HG02981 (cell line): ENCODE measurements around the gene CTDSP1.

Experiments used
- ATAC-seq: cut with Tn5 transposase; IDR thresholded peaks from one replicate; pipeline ENCODE4 v1.9.1; 2021; ENCODE audit warnings: mild to moderate bottlenecking, moderate library complexity; ENCODE audit not compliant: unreplicated experiment

Gene CTDSP1

DNA sequence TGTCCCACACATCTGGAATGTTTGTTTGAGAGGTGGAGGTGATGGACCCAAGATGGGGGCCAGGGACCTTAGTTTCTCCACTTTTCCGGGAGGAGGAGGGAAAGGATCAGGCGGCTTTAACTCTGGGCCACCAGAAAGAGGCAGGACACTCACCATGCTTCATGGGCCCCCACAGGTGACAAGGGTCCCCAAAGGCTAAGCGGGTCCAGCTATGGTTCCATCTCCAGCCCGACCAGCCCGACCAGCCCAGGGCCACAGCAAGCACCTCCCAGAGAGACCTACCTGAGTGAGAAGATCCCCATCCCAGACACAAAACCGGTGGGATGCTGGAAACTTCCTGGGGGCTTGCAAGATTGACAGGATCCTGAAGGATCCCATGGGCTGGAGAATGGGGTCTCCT lies 16.9 kb upstream of the CTDSP1 start:
- ATAC-seq: no peak

DNA sequence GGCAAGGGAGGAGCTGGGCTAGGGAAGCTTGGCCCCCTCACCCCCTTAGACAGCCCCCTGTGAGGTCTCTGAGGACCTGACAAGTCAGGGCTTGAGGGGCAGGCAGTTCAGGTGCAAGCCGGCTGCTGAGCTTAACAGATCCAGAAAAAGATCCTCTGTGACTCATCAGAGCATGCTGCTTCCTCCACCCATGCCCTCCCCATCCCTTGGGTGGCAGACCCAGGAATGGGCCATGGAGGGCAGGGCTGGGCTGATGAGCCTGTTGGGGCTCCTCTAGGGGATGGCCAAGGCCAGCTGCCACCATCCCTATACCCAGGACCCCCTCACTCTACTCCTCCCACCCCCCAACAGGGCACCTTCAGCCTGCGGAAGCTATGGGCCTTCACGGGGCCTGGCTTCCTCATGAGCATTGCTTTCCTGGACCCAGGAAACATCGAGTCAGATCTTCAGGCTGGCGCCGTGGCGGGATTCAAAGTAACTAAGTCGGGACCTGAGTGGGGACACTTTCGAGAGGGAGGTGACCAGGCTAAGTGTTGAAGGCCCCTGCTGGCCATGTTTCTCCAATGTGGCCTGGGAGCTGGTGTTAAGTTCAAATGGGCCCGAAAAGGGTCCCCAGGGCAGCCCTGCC lies 15.7 kb upstream of the CTDSP1 start:
- no peak for ATAC-seq

- ATAC-seq: no peak
These were observed 14.7 kb upstream of the CTDSP1 start for GRCh38 chr2:218384975-218385374.

GRCh38 chr2:218386505-218387368 lies 12.9 kb upstream of the CTDSP1 start:
- no peak for ATAC-seq

- ATAC-seq: no peak
These were observed 12.1 kb upstream of the CTDSP1 start for GRCh38 chr2:218387369-218388194.

GRCh38 chr2:218389333-218390150 lies 10.1 kb upstream of the CTDSP1 start:
- ATAC-seq: no peak

DNA sequence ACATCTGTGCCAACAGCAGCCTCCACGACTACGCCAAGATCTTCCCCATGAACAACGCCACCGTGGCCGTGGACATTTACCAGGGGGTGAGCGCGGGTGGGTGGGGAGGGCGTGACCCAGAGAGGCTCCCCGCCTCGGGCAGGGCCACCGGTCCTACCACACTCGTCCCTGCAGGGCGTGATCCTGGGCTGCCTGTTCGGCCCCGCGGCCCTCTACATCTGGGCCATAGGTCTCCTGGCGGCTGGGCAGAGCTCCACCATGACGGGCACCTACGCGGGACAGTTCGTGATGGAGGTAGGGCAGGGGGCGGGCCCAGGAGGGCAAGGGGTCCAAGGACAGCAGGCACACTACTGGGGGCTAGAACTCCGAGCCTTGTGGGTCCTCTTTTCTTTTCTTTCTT lies 8.5 kb upstream of the CTDSP1 start:
- ATAC-seq: no peak

GRCh38 chr2:218392459-218392858 lies 7.2 kb upstream of the CTDSP1 start:
- ATAC-seq: no peak

DNA sequence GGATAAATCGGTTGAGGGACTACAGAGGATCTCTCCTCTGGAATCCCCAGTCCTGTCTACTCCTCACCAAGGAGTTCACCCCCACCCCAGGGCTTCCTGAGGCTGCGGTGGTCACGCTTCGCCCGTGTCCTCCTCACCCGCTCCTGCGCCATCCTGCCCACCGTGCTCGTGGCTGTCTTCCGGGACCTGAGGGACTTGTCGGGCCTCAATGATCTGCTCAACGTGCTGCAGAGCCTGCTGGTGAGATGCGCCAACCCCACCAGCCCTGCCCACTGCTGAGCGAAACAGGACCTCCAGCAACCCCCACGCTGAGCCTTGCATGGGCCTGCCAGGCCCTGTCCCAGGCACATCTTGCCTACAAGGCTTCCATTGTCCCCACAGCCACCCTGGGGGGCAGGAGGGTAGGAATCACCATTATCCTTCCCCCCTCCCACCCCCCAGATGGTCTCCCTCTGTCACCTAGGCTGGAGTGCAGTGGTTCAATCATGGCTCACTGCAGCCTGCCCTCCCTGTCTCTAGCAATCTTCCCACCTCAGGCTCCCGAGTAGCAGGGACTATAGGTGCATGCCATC lies 6.7 kb upstream of the CTDSP1 start:
- ATAC-seq: no peak

DNA sequence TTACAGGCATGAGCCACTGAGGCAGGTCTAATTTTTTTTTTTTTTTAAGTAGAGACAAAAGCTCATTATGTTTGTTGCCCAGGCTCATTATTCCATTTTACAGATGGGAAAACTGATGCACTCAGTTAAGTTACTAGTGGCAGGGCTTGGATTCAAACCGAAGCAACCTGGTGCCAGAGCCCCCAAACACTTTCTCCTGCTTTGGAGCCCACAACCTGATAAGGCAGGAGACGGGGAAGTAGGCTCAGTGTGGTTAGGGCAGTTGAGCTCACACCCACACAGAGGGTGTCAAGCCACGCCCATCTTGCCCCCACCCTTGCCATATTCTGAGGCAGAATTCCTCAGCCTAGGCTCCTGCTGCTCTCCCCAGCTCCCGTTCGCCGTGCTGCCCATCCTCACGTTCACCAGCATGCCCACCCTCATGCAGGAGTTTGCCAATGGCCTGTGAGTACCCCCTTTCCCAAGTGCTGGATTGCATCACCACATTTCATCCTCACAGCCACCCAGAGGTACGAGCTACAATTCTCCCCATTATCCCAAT lies 5.8 kb upstream of the CTDSP1 start:
- ATAC-seq: no peak

DNA sequence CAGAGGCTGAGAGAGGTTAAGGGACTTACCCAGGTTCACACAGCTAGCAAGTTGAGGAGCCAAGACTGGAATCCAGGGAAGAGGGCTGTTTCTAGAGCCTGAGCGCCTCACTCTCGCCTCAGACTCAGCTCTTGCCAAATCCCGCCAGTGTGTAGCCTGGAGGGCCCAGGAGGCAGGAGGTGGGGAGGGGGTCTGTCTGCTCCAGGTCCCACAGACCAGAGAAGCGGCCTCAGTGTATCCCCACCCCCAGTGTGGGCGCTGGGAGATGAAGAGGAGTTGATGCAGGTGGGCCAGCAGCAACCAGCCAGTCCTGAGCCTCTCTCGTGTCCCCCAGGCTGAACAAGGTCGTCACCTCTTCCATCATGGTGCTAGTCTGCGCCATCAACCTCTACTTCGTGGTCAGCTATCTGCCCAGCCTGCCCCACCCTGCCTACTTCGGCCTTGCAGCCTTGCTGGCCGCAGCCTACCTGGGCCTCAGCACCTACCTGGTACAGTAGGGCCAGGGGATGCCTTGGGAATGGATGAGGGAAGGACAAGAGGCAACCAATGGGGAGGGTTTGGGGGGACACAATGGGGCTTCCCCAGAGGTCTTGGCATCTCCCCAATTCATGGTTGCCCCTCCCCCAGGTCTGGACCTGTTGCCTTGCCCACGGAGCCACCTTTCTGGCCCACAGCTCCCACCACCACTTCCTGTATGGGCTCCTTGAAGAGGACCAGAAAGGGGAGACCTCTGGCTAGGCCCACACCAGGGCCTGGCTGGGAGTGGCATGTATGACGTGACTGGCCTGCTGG lies 5.2 kb upstream of the CTDSP1 start:
- ATAC-seq: no peak

- no peak for ATAC-seq
These were observed 4.6 kb upstream of the CTDSP1 start for GRCh38 chr2:218395090-218395444.

DNA sequence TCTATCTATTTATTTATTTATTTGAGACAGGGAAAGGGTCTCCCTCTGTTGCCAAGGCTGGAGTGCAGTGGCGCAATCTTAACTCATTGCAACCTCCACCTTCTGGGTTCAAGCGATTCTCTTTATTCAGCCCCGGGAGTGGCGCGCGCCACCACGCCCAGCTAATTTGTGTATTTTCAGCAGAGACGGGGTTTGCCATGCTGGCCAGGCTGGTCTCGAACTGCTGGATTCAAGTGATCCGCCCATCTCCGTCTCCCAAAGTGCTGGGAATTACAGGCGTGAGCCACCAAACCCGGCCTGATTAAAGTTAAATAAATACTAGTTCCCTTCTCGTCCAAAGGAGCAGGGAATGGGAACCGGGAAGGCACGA lies 4.2 kb upstream of the CTDSP1 start:
- ATAC-seq: no peak

GRCh38 chr2:218395826-218396687 lies 3.6 kb upstream of the CTDSP1 start:
- peak; percentile 49 for ATAC-seq

DNA sequence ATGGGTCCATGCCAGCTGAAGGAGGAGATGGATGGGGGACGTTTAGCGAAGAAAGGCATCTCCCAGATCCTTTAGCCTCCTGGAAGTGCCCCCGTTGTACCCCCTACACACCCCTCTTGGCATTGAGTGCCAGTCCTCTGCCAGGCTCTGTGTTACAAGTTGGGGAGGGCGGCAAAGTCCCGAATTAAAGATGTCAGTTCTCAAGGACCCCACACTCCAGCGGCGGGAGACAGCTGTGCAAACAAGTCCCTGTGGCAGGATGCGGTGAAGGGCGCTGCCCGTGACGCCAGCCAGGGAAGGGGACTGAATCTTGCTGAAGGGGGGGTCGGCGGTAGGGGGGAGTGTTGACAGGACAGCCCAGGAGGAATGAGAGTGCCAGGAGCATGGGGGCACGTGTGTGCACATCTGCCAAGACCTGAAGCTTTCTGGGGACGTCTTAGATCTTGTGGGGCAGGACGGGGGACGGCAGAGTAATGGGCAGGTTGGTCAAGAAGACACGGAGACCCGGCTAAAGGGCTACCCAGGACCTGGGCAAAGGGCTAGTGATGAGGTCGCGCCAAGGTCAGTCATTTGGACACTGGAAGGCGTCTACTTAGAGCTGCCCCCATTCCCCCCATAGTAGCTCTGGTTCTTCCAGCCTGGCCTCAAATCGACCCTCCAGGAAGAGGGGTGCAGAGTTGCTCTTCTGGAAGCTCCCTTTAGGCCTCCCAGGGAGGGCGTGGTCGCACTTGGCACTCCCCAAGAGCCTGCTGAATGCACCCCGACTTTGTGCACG lies 2.8 kb upstream of the CTDSP1 start:
- ATAC-seq: no peak

DNA sequence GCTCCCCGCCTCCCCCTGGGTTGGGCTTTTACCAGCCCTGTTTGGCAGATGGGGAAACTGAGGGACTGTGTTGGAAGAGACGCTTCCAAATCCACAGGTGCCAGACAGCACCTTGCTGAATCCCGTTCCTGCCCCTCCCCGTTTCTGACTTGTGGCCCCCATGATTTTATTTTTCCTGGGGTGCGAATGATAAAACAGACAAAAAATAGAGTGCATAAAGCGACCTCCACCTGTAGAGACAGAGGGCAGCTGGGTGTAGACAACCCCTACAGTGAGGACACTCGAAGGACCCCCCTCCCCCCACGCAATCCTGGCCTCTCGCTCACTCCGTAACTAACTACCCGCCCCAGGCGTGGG lies 2.2 kb upstream of the CTDSP1 start:
- no peak for ATAC-seq

DNA sequence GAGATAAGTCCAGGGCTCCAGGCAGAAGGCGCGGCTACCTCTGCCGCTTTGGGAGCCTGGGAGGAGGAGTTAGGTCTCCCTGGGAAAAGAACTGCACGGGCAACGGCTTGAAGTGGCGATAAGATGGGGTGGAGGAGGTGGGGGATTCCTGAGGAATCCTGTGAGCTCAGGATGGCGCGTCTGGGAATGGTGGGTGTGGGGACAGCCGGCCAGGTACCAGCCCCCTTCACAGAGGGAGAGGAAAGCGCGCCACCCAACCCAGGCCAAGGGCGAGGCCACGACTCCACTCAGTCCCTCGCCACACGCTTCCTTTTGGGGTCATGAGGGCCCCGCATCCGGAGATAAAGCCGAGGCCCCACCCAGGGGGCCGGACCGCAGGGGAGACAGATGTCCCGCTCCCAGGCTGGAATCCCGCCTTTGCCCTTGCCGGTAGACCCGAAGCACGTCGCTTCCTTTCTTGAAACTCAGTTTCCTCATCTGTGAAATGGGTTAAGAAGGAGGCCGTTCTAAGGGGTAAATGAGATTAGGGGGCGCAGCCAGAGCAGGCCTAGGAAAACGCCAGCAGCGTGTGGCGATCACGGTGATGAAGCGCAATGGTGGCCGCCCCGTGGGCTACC lies 1.7 kb upstream of the CTDSP1 start:
- no peak for ATAC-seq
